Measurements from ENCODE around the gene SLC22A23.

- TF ChIP-seq, protein P1, sequence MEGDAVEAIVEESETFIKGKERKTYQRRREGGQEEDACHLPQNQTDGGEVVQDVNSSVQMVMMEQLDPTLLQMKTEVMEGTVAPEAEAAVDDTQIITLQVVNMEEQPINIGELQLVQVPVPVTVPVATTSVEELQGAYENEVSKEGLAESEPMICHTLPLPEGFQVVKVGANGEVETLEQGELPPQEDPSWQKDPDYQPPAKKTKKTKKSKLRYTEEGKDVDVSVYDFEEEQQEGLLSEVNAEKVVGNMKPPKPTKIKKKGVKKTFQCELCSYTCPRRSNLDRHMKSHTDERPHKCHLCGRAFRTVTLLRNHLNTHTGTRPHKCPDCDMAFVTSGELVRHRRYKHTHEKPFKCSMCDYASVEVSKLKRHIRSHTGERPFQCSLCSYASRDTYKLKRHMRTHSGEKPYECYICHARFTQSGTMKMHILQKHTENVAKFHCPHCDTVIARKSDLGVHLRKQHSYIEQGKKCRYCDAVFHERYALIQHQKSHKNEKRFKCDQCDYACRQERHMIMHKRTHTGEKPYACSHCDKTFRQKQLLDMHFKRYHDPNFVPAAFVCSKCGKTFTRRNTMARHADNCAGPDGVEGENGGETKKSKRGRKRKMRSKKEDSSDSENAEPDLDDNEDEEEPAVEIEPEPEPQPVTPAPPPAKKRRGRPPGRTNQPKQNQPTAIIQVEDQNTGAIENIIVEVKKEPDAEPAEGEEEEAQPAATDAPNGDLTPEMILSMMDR (IDR thresholded peaks at IDR 0.05; ENCODE audit: borderline replicate concordance, extremely low read depth, low read length, poor library complexity, severe bottlenecking), result no peak
- TF ChIP-seq EZH2 (IDR thresholded peaks at IDR 0.05; ENCODE audit: borderline replicate concordance, low read depth, low read length, severe bottlenecking), result no peak
Measured at GRCh38 chr6:3260296-3260695, 196.6 kb downstream of the SLC22A23 start.

Measured in DND-41 (cell line).